SU-DHL-6 (cell line): ENCODE results near the gene PATE4.

Source experiments
- EZH2phosphoT487 ChIP-seq: fragments of 200-600 bp; sonication (generic), shearing (Covaris generic); conservative IDR thresholded peaks from 2 replicates; pipeline ENCODE4 v1.6.1; 2018; ENCODE audit warnings: mild to moderate bottlenecking, antibody characterized with exemption, low read length, moderate library complexity, mixed read lengths
- TF ChIP-seq, protein P1 (sequence below): fragments of 200-600 bp; sonication (generic); IDR thresholded peaks from one replicate; pipeline ENCODE4 v1.5.1; 2017; ENCODE audit warnings: antibody characterized with exemption, mild to moderate bottlenecking, low read length, moderate library complexity; ENCODE audit not compliant: insufficient read depth, poor library complexity, severe bottlenecking

DNA sequence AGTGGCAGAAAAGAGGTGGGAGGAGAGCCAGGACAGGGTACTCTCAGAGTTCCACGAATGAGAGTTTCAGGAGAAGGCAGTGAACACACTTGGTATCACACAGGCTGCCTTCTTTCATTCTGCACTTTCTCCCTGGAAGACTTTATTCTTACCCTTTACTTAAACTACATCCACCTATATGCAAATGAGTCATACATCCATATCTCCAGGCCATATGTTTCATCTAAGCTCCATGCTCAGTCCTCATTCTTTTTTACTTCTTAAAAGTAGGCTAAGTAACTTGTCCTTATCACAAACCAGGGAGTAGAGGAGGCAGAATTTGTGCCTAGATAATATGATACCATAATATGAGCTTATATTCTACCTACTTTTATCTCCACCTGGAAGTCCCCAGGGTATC lies 48.2 kb downstream of the PATE4 start:
- TF ChIP-seq, protein P1, sequence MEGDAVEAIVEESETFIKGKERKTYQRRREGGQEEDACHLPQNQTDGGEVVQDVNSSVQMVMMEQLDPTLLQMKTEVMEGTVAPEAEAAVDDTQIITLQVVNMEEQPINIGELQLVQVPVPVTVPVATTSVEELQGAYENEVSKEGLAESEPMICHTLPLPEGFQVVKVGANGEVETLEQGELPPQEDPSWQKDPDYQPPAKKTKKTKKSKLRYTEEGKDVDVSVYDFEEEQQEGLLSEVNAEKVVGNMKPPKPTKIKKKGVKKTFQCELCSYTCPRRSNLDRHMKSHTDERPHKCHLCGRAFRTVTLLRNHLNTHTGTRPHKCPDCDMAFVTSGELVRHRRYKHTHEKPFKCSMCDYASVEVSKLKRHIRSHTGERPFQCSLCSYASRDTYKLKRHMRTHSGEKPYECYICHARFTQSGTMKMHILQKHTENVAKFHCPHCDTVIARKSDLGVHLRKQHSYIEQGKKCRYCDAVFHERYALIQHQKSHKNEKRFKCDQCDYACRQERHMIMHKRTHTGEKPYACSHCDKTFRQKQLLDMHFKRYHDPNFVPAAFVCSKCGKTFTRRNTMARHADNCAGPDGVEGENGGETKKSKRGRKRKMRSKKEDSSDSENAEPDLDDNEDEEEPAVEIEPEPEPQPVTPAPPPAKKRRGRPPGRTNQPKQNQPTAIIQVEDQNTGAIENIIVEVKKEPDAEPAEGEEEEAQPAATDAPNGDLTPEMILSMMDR, result no peak
- no peak for TF ChIP-seq EZH2phosphoT487
